H1 (cell line): ENCODE data around the gene COQ2. TPM values are rescaled to one million over a fixed set of nuclear protein-coding genes. Genes with fewer than 3 reads are reported as not detected.

Source experiments
- CTCF ChIA-PET: fragments of 300-600 bp; sonication (Branson Sonifier 250); formaldehyde crosslinking; loops from one replicate; lab custom pipeline; 2021; ENCODE audit not compliant: partially characterized antibody; lab: Charles Lee
- POLR2A ChIA-PET: fragments of 300-600 bp; sonication (Branson Sonifier 250); formaldehyde crosslinking; loops from one replicate; lab custom pipeline; 2021; ENCODE audit warnings: inconsistent platforms; ENCODE audit not compliant: partially characterized antibody; lab: Charles Lee
- DNase-seq, 2 experiments: peaks; one replicate each; pipeline versions ENCODE4 v3.0.0 to v3.0.0-alpha.2; 2010 to 2022; ENCODE audit warnings: low spot score in 2 of 2, low read depth in 1 of 2, mixed read lengths in 1 of 2
- FAIRE-seq: peaks from 2 replicates; lab custom pipeline; 2011; peaks lifted over from hg19 to GRCh38; lab: Jason Lieb, UNC
- H2AFZ ChIP-seq: 2 replicates; pipeline ENCODE4 v1.8.1; 2012; ENCODE audit warnings: low read length, inconsistent platforms
- H2AK5ac ChIP-seq: 2 replicates; pipeline ENCODE4 v1.6.1; 2013; ENCODE audit warnings: low read depth, low read length
- H2BK120ac ChIP-seq: replicated peaks from 2 replicates; pipeline ENCODE3; 2013; ENCODE audit warnings: low read depth, low read length, inconsistent platforms
- H2BK12ac ChIP-seq: 2 replicates; pipeline ENCODE4 v1.6.1; 2013; ENCODE audit warnings: low read depth, low read length
- H2BK15ac ChIP-seq: 2 replicates; pipeline ENCODE4 v1.6.1; 2013; ENCODE audit warnings: low read length
- H2BK20ac ChIP-seq: 2 replicates; pipeline ENCODE4 v1.6.1; 2013; ENCODE audit warnings: low read length
- H2BK5ac ChIP-seq: 2 replicates; pipeline ENCODE4 v1.6.1; 2013; ENCODE audit warnings: low read depth, low read length
- H3K14ac ChIP-seq: 2 replicates; pipeline ENCODE4 v1.6.1; 2013; ENCODE audit warnings: inconsistent platforms; ENCODE audit not compliant: insufficient read length
- H3K18ac ChIP-seq: 2 replicates; pipeline ENCODE4 v1.6.1; 2013; ENCODE audit warnings: low read length; ENCODE audit errors: extremely low read depth
- H3K23ac ChIP-seq: 2 replicates; pipeline ENCODE4 v1.6.1; 2013; ENCODE audit warnings: inconsistent platforms; ENCODE audit not compliant: insufficient read length
- H3K23me2 ChIP-seq: 2 replicates; pipeline ENCODE4 v1.6.1; 2013; ENCODE audit warnings: low read depth, low read length
- H3K27ac ChIP-seq: 2 replicates; pipeline ENCODE4 v1.6.1; 2011; ENCODE audit warnings: low read depth, low read length, inconsistent platforms
- H3K27me3 ChIP-seq, 4 experiments: replicated peaks in 1 of 4; 1 replicate in 1 of 4; 2 replicates in 3 of 4; pipeline versions ENCODE4 v1.6.1 to v1.8.1; 2011 to 2013; ENCODE audit warnings: low read length in 3 of 4, mild to moderate bottlenecking in 3 of 4, inconsistent platforms in 2 of 4, mixed read lengths in 2 of 4, moderate library complexity in 1 of 4; ENCODE audit not compliant: control insufficient read depth in 3 of 4, insufficient read depth in 3 of 4; ENCODE audit errors: extremely low read depth in 1 of 4
- H3K36me3 ChIP-seq, 4 experiments: 2 replicates each; pipeline versions ENCODE4 v1.6.1 to v1.8.1; 2011 to 2013; ENCODE audit warnings: mild to moderate bottlenecking in 4 of 4, low read length in 3 of 4, moderate library complexity in 2 of 4, control low read depth in 1 of 4, inconsistent platforms in 1 of 4; ENCODE audit not compliant: insufficient read depth in 4 of 4, control insufficient read depth in 2 of 4
- H3K4ac ChIP-seq: replicated peaks from 2 replicates; pipeline ENCODE3; 2013; ENCODE audit warnings: low read length, low read depth, mixed read lengths, inconsistent platforms; ENCODE audit not compliant: insufficient read length
- H3K4me1 ChIP-seq, 4 experiments: replicated peaks in 1 of 4; 1 replicate in 1 of 4; 2 replicates in 3 of 4; pipeline versions ENCODE4 v1.6.1 to v1.8.1; 2011 to 2013; ENCODE audit warnings: low read length in 3 of 4, inconsistent platforms in 2 of 4, mixed read lengths in 1 of 4; ENCODE audit not compliant: insufficient read depth in 4 of 4, control insufficient read depth in 3 of 4
- H3K4me2 ChIP-seq, 2 experiments: 2 replicates each; pipeline versions ENCODE4 v1.6.1 to v1.8.1; 2011 to 2013; ENCODE audit warnings: low read depth in 2 of 2, low read length in 2 of 2, control low read depth in 1 of 2, inconsistent platforms in 1 of 2, mild to moderate bottlenecking in 1 of 2; ENCODE audit not compliant: insufficient read depth in 1 of 2
- H3K4me3 ChIP-seq, 4 experiments: fragments of 200-600, 300-600 bp in 1 of 4; sonication (generic), shearing (Covaris generic), sonication (Bioruptor Twin) in 1 of 4; 2 replicates each; pipeline versions ENCODE4 v1.5.1 to v1.8.1; 2011 to 2016; ENCODE audit warnings: low read length in 4 of 4, low read depth in 3 of 4, control low read depth in 2 of 4, inconsistent platforms in 2 of 4, mild to moderate bottlenecking in 2 of 4, mixed read lengths in 1 of 4, moderate library complexity in 1 of 4; ENCODE audit not compliant: insufficient read depth in 2 of 4; ENCODE audit errors: extremely low read depth in 1 of 4
- H3K56ac ChIP-seq: replicated peaks from 2 replicates; pipeline ENCODE3; 2013; ENCODE audit warnings: low read depth, mild to moderate bottlenecking, mixed read lengths, low read length, inconsistent platforms; ENCODE audit not compliant: insufficient read length
- H3K79me1 ChIP-seq: 2 replicates; pipeline ENCODE4 v1.6.1; 2013; ENCODE audit warnings: low read depth, low read length, control low read depth
- H3K79me2 ChIP-seq, 2 experiments: 2 replicates each; pipeline versions ENCODE4 v1.6.1 to v1.8.1; 2012 to 2013; ENCODE audit warnings: low read length in 2 of 2, mild to moderate bottlenecking in 2 of 2, inconsistent platforms in 1 of 2; ENCODE audit not compliant: insufficient read depth in 2 of 2, control insufficient read depth in 1 of 2
- H3K9ac ChIP-seq, 4 experiments: replicated peaks in 1 of 4; 1 replicate in 1 of 4; 2 replicates in 3 of 4; pipeline versions ENCODE4 v1.6.1 to v1.8.1; 2011 to 2013; ENCODE audit warnings: low read depth in 3 of 4, low read length in 3 of 4, control low read depth in 2 of 4, mild to moderate bottlenecking in 2 of 4, moderate library complexity in 2 of 4, inconsistent platforms in 1 of 4; ENCODE audit errors: extremely low read depth in 1 of 4
- H3K9me3 ChIP-seq, 2 experiments: 2 replicates each; pipeline versions ENCODE4 v1.6.1 to v1.8.1; 2012 to 2013; ENCODE audit warnings: mild to moderate bottlenecking in 2 of 2, moderate library complexity in 2 of 2, control low read depth in 1 of 2, inconsistent platforms in 1 of 2, low read depth in 1 of 2, low read length in 1 of 2, mixed read lengths in 1 of 2; ENCODE audit not compliant: insufficient read depth in 2 of 2
- H4K20me1 ChIP-seq, 2 experiments: replicated peaks in 1 of 2; 2 replicates each; pipeline versions ENCODE3 to v1.8.1; 2011 to 2013; ENCODE audit warnings: inconsistent platforms in 2 of 2, low read length in 2 of 2, mild to moderate bottlenecking in 1 of 2; ENCODE audit not compliant: insufficient read depth in 2 of 2, control insufficient read depth in 1 of 2
- H4K5ac ChIP-seq: 2 replicates; pipeline ENCODE4 v1.6.1; 2013; ENCODE audit warnings: low read length, low read depth, mixed read lengths, inconsistent platforms; ENCODE audit not compliant: insufficient read length
- H4K8ac ChIP-seq: 2 replicates; pipeline ENCODE4 v1.8.0; 2013; ENCODE audit warnings: mild to moderate bottlenecking, moderate library complexity, low read length, inconsistent platforms; ENCODE audit not compliant: insufficient read depth; ENCODE audit errors: extremely low read depth
- H4K91ac ChIP-seq: replicated peaks from 2 replicates; pipeline ENCODE3; 2013; ENCODE audit warnings: low read length, mixed read lengths, inconsistent platforms; ENCODE audit not compliant: insufficient read length
- BACH1 ChIP-seq: IDR thresholded peaks from 2 replicates; pipeline ENCODE4 v1.6.1; 2012; ENCODE audit warnings: low read length, improper control_type of control experiment
- KDM1A ChIP-seq: fragments of 200-600, 300-600 bp; sonication (generic); IDR thresholded peaks from 2 replicates; pipeline ENCODE4 v1.7.1; 2016; ENCODE audit warnings: mild to moderate bottlenecking, low read length, borderline replicate concordance
- KDM5A ChIP-seq: fragments of 200-600 bp; IDR thresholded peaks from 2 replicates; pipeline ENCODE4 v1.7.1; 2012; ENCODE audit warnings: mild to moderate bottlenecking, low read length, inconsistent platforms, mixed read lengths
- NANOG ChIP-seq: IDR thresholded peaks from 2 replicates; pipeline ENCODE4 v1.6.1; 2011; ENCODE audit warnings: low read length, low read depth, mild to moderate bottlenecking, inconsistent platforms; ENCODE audit not compliant: insufficient read depth, poor library complexity, severe bottlenecking
- RFX5 ChIP-seq: IDR thresholded peaks from 2 replicates; pipeline ENCODE4 v1.6.1; 2011; ENCODE audit warnings: low read depth, low read length, improper control_type of control experiment, borderline replicate concordance
- RNF2 ChIP-seq: fragments of 200-900, 300-1000 bp; sonication (generic); IDR thresholded peaks from 2 replicates; pipeline ENCODE4 v1.7.1; 2016; ENCODE audit warnings: borderline replicate concordance, low read depth, mild to moderate bottlenecking, antibody characterized with exemption, low read length; ENCODE audit not compliant: poor library complexity, severe bottlenecking; ENCODE audit errors: missing control alignments
- SAP30 ChIP-seq: fragments of 300-600 bp; sonication (generic); IDR thresholded peaks from 2 replicates; pipeline ENCODE4 v1.7.1; 2012; ENCODE audit warnings: low read length, moderate library complexity, mild to moderate bottlenecking, inconsistent platforms; ENCODE audit not compliant: insufficient read depth, insufficient replicate concordance
- SIRT6 ChIP-seq: IDR thresholded peaks from one replicate; pipeline ENCODE4 v1.7.1; 2012; ENCODE audit warnings: low read length, inconsistent platforms
- TAF7 ChIP-seq: optimal IDR thresholded peaks from 2 replicates; pipeline ENCODE3; 2011; ENCODE audit warnings: low read depth, mild to moderate bottlenecking, inconsistent platforms, low read length, moderate library complexity, borderline replicate concordance
- TBP ChIP-seq: IDR thresholded peaks from 2 replicates; pipeline ENCODE4 v1.6.1; 2011; ENCODE audit warnings: low read depth, low read length, improper control_type of control experiment
- TEAD4 ChIP-seq: IDR thresholded peaks from 2 replicates; pipeline ENCODE4 v1.6.1; 2012; ENCODE audit warnings: low read depth, low read length, inconsistent platforms, mixed read lengths
- WGBS, 2 experiments: shearing (Covaris generic) in 1 of 2; methylation state at CpG; one replicate each; pipeline versions ENCODE4 v1.1.6 to v1.1.7; 2013 to 2015; ENCODE audit warnings: low lambda C conversion rate in 2 of 2, mixed read lengths in 2 of 2, inconsistent platforms in 1 of 2, low coverage in 1 of 2, missing lambda C conversion rate in 1 of 2; ENCODE audit not compliant: insufficient replicate concordance in 2 of 2, insufficient coverage in 1 of 2, insufficient read length in 1 of 2; ENCODE audit errors: extremely low coverage in 1 of 2, missing lambda C conversion rate in 1 of 2; 5-methylcytosine and 5-hydroxymethylcytosine counted together
- polyA plus RNA-seq, 7 experiments: library from polyadenylated mRNA; depleted of rRNA in 3 of 7; stranded (reverse) in 5 of 7; unstranded in 2 of 7; fragments of >200 nt in 5 of 7; fragments of 200-250 nt in 2 of 7; gene quantifications; 1 replicate in 5 of 7; 2 replicates in 1 of 7; 4 replicates in 1 of 7; pipeline versions ENCODE4 v1.2.1 to v1.2.3, GENCODE V29; 2011 to 2013; ENCODE audit warnings: missing spikeins in 2 of 7, mixed read lengths in 2 of 7
- total RNA-seq: library from RNA; stranded (reverse); fragmentation: NEBNext Ultra II Directional; extraction: Animal tissue kit (Norgen Biotek cat#: 25700); gene quantifications from 2 replicates; pipeline ENCODE4 v1.2.1, GENCODE V29; 2021

COQ2 gene
- total and polyA plus RNA-seq, 2 of the 8 experiments (the other 6 are each of a cell fraction or from before 2014, with no cell fraction given), result 21.5 to 22.9 TPM

- no peaks in the 10 kb centered on the region for H4K20me1 ChIP-seq
- H3K23me2 ChIP-seq, result peaks cover 2% of the 10 kb centered on the region; the same call in 1 of the 2 replicates
- H3K27ac ChIP-seq, result no peak overlapping the region
- no peaks in the 10 kb centered on the region for H3K9me3 ChIP-seq
- no peak overlapping the region for H3K9ac ChIP-seq
- ChIA-PET POLR2A (no interaction called here), CTCF (no interaction called here)
- no peaks in the 10 kb centered on the region for H3K4me1 ChIP-seq
- H3K4me2 ChIP-seq, result no peak overlapping the region
- DNase-seq, result no peak
- no peaks in the 10 kb centered on the region for H3K79me2 ChIP-seq
- 100% methylated on average over 1 of the region's 1 CpG; no CpG with 5 or more reads in 1 of the 2 experiments for WGBS, 2 experiments
- no peak overlapping the region for H2BK20ac ChIP-seq
- FAIRE-seq, result no peak
- no peak overlapping the region for H3K23ac ChIP-seq
- no peaks in the 10 kb centered on the region for H3K36me3 ChIP-seq
- no peak overlapping the region for H3K18ac ChIP-seq
- H2AK5ac ChIP-seq, result no peak overlapping the region
- H3K79me1 ChIP-seq, result no peaks in the 10 kb centered on the region
- no peak overlapping the region for H4K5ac ChIP-seq
- H2AFZ ChIP-seq, result no peak overlapping the region
- H3K56ac ChIP-seq, result no peak overlapping the region
- no peak overlapping the region for H2BK12ac ChIP-seq
- no peak overlapping the region for H4K8ac ChIP-seq
- no peak for TF ChIP-seq SIRT6
- no peak for TF ChIP-seq NANOG
- no peak for TF ChIP-seq KDM5A
- TF ChIP-seq SAP30, result no peak
- TF ChIP-seq KDM1A, result no peak
- no peak for TF ChIP-seq TBP
- TF ChIP-seq RFX5, result no peak
- TF ChIP-seq TAF7, result no peak
- no peak for TF ChIP-seq TEAD4
- no peak for TF ChIP-seq BACH1
- no peak for TF ChIP-seq RNF2
- no peaks in the 10 kb centered on the region for H3K27me3 ChIP-seq
- H3K4ac ChIP-seq, result no peak overlapping the region
- H2BK120ac ChIP-seq, result no peak overlapping the region
- no peak overlapping the region for H2BK15ac ChIP-seq
- H2BK5ac ChIP-seq, result no peak overlapping the region
- H4K91ac ChIP-seq, result no peak overlapping the region
- H3K14ac ChIP-seq, result no peak overlapping the region
- no peak overlapping the region for H3K4me3 ChIP-seq
Observed at GRCh38 chr4:83231620-83232076, 53.0 kb downstream of the COQ2 start.
